Loucy (cell line): ENCODE measurements around the gene CCL25.

Experiments
- EZH2phosphoT487 ChIP-seq: fragments of 200-600 bp; IDR thresholded peaks from 2 replicates; pipeline ENCODE4 v1.6.1; 2018; ENCODE audit warnings: antibody characterized with exemption, mild to moderate bottlenecking, moderate library complexity, borderline replicate concordance
- TF ChIP-seq, protein P1 (sequence below): fragments of 200-600 bp; sonication (generic); conservative IDR thresholded peaks from 2 replicates; pipeline ENCODE4 v1.5.1; 2014; ENCODE audit warnings: mild to moderate bottlenecking, antibody characterized with exemption, low read length

GRCh38 chr19:8020681-8021080 lies 31.9 kb upstream of the CCL25 start:
- TF ChIP-seq, protein P1, sequence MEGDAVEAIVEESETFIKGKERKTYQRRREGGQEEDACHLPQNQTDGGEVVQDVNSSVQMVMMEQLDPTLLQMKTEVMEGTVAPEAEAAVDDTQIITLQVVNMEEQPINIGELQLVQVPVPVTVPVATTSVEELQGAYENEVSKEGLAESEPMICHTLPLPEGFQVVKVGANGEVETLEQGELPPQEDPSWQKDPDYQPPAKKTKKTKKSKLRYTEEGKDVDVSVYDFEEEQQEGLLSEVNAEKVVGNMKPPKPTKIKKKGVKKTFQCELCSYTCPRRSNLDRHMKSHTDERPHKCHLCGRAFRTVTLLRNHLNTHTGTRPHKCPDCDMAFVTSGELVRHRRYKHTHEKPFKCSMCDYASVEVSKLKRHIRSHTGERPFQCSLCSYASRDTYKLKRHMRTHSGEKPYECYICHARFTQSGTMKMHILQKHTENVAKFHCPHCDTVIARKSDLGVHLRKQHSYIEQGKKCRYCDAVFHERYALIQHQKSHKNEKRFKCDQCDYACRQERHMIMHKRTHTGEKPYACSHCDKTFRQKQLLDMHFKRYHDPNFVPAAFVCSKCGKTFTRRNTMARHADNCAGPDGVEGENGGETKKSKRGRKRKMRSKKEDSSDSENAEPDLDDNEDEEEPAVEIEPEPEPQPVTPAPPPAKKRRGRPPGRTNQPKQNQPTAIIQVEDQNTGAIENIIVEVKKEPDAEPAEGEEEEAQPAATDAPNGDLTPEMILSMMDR: no peak
- TF ChIP-seq EZH2phosphoT487: no peak
